Testis (tissue), 3 donors: Measurements from ENCODE around the gene KRTAP9-7. TPM values are rescaled to one million over a fixed set of nuclear protein-coding genes. Genes with fewer than 3 reads are reported as not detected.
"Not testable (repeated sequence)": the region's sequence is repeated elsewhere in the genome, so short reads cannot be mapped to it uniquely, and the experiment has no call there.

Source experiments
- DNase-seq: peaks from one replicate; pipeline ENCODE4 v3.0.0-alpha.2; 2019
- H3K27ac ChIP-seq, 2 donors: fragments of 200-600 bp; sonication (generic); one replicate each; pipeline ENCODE4 v1.5.1; 2019
- H3K27me3 ChIP-seq: fragments of 200-600 bp; sonication (generic); one replicate; pipeline ENCODE4 v1.5.1; 2019
- H3K36me3 ChIP-seq: fragments of 200-600 bp; sonication (generic); one replicate; pipeline ENCODE4 v1.5.1; 2017; ENCODE audit warnings: low read depth; ENCODE audit errors: missing control alignments
- H3K4me1 ChIP-seq: fragments of 200-600 bp; sonication (generic); one replicate; pipeline ENCODE4 v1.5.1; 2019
- H3K4me3 ChIP-seq, 2 donors: fragments of 200-600 bp; sonication (generic); one replicate each; pipeline ENCODE4 v1.5.1; 2017 to 2019
- H3K9me3 ChIP-seq: fragments of 200-600 bp; sonication (generic); one replicate; pipeline ENCODE4 v1.5.1; 2017
- POLR2A ChIP-seq: fragments of 450-650 bp; IDR thresholded peaks from one replicate; pipeline ENCODE4 v1.6.1; 2017; ENCODE audit warnings: antibody characterized with exemption, mild to moderate bottlenecking, moderate library complexity
- WGBS, 2 donors: methylation state at CpG; one replicate each; pipeline ENCODE4 v1.1.5; 2018; 5-methylcytosine and 5-hydroxymethylcytosine counted together
- intact Hi-C: fragments of 100-400 bp; cut with DNase I; formaldehyde crosslinking; loops from one replicate; pipeline ENCODE4 v1.15.1; 2023; ENCODE audit warnings: low total_unique reads
- polyA plus RNA-seq: library from polyadenylated mRNA; stranded (reverse); fragments of 350-450 nt; fragmentation: Illumina TruSeq; extraction: RNeasy Lipid Tissue Mini Kit (QIAGEN cat#74804); gene quantifications from one replicate; pipeline ENCODE4 v1.2.3, GENCODE V29; 2014; ENCODE audit warnings: low read depth, low replicate concordance; ENCODE audit not compliant: insufficient read depth
- total RNA-seq, 2 donors: library from RNA; depleted of rRNA; stranded (reverse); fragments of >200 nt; gene quantifications; one replicate each; pipeline ENCODE4 v1.2.3, GENCODE V29; 2016
- TF ChIP-seq, protein P1 (sequence below), 3 experiments: fragments of 450-650 bp in 2 of 3; fragments of 200-600 bp in 1 of 3; sonication (generic) in 1 of 3; IDR thresholded peaks; one replicate each; pipeline ENCODE4 v1.5.1; 2016 to 2019; ENCODE audit warnings: antibody characterized with exemption in 3 of 3, mild to moderate bottlenecking in 2 of 3, moderate library complexity in 1 of 3

The KRTAP9-7 gene
- total and polyA plus RNA-seq, 3 donors from 2014 or later: 0.47 TPM; not detected in 2

DNA sequence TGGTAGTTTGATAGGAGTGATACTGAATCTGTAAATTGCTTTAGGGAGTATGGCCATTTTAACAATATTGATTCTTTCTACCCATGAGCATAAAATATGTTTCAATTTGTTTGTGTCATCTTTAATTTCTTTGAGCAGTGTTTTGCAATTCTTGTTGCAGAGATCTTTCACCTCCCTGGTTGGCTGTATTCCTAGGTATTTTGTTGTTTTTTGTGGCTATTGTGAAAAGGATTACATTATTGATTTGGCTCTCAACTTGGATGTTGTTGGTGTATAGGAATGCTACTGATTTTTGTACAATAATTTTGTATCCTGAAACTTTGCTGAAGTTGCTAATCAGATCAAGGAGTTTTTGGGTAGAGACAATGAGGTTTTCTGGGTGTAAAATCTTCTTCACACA is 17.1 kb upstream of the KRTAP9-7 start:
- DNase-seq: no peak
- Histone ChIP-seq H3K4me3 (no peak overlapping the region), H3K36me3 (no peaks in the 10 kb centered on the region), H3K4me1 (no peaks in the 10 kb centered on the region), H3K27ac (no peak overlapping the region), H3K9me3 (no peaks in the 10 kb centered on the region), H3K27me3 (no peaks in the 10 kb centered on the region)
- TF ChIP-seq, protein P1, sequence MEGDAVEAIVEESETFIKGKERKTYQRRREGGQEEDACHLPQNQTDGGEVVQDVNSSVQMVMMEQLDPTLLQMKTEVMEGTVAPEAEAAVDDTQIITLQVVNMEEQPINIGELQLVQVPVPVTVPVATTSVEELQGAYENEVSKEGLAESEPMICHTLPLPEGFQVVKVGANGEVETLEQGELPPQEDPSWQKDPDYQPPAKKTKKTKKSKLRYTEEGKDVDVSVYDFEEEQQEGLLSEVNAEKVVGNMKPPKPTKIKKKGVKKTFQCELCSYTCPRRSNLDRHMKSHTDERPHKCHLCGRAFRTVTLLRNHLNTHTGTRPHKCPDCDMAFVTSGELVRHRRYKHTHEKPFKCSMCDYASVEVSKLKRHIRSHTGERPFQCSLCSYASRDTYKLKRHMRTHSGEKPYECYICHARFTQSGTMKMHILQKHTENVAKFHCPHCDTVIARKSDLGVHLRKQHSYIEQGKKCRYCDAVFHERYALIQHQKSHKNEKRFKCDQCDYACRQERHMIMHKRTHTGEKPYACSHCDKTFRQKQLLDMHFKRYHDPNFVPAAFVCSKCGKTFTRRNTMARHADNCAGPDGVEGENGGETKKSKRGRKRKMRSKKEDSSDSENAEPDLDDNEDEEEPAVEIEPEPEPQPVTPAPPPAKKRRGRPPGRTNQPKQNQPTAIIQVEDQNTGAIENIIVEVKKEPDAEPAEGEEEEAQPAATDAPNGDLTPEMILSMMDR (IDR thresholded peaks at IDR 0.05): no peak
- TF ChIP-seq POLR2A: no peak
- intact Hi-C loops: no loop called here

DNA sequence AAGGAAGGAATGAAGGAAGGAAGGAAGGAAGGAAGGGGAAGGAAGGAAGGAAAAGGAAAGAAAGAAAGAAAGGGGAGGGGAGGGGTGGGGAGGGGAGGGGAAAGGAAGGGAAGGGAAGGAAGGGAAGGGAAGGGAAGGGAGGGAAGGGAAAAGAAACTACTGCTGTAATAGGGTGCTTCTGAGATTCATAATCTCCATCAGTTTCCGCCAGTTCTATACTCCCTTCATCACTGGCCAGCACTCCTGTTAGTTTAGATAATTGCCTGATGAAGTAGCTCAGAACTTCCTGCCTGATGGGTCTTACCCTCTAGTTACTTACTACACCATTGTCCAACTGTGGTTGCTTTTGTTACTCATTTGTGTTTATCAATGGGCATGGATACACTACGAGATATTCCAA is 12.3 kb upstream of the KRTAP9-7 start:
- no peak overlapping the region for H3K4me3 ChIP-seq
- 66 to 82% methylated on average over 2 of the region's 2 CpGs for WGBS, 2 donors
- DNase-seq: no peak

GRCh38 chr17:41264599-41264998 is 10.9 kb upstream of the KRTAP9-7 start:
- no peaks in the 10 kb centered on the region for H3K9me3 ChIP-seq
- no peak overlapping the region for H3K4me3 ChIP-seq
- H3K4me1 ChIP-seq: no peaks in the 10 kb centered on the region
- no peak for TF ChIP-seq POLR2A
- TF ChIP-seq, protein P1 (IDR thresholded peaks at IDR 0.05): no peak
- no peak for DNase-seq
- intact Hi-C loops: no loop called here
- no peaks in the 10 kb centered on the region for H3K27me3 ChIP-seq
- no peaks in the 10 kb centered on the region for H3K36me3 ChIP-seq
- 73 to 84% methylated on average over 3 of the region's 3 CpGs for WGBS, 2 donors
- H3K27ac ChIP-seq: no peak overlapping the region

More for the DNA sequence above, 12.3 kb upstream of the KRTAP9-7 start:
- Histone ChIP-seq H3K9me3 (no peaks in the 10 kb centered on the region), H3K27ac (no peak overlapping the region), H3K36me3 (no peaks in the 10 kb centered on the region), H3K4me1 (no peaks in the 10 kb centered on the region), H3K27me3 (no peaks in the 10 kb centered on the region)
- no peak for TF ChIP-seq POLR2A
- TF ChIP-seq, protein P1 (IDR thresholded peaks at IDR 0.05): no peak
- intact Hi-C loops: no loop called here

DNA sequence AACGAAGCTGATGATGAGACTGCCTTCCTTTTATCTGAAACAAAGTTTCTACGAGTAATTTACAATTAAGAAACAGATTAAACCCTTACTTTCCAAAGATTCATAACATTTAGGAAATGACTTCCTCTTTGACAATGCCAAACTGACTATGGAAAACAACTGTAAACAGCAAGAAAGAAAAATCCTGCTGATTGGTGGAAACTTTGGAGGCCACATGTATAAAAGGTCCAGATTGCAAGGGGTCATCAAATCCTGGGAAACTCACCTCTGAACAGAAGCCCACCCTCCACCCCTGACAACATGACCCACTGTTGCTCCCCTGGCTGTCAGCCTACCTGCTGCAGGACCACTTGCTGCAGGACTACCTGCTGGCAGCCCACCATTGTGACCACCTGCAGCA is 10.4 kb upstream of the KRTAP9-7 start, which contains the start of gene KRTAP9-6:
TSS of gene KRTAP9-6 (plus strand) at position 301 of the 400 bp plus-strand sequence. CDS start at position 301, 0 bp downstream.
- Histone ChIP-seq H3K4me3 (no peak within 1 kb of the TSS), H3K27ac (no peak within 1 kb of the TSS), H3K36me3 (no peaks in the 10 kb centered on the region), H3K9me3 (no peaks in the 10 kb centered on the region), H3K27me3 (no peaks in the 10 kb centered on the region), H3K4me1 (no peaks in the 10 kb centered on the region)
- TF ChIP-seq, protein P1 (IDR thresholded peaks at IDR 0.05): no peak
- no peak for TF ChIP-seq POLR2A
- DNase-seq: no peak
- intact Hi-C loops: no loop called here
- 31 to 36% methylated on average over 2 of the region's 2 CpGs for WGBS, 2 donors

GRCh38 chr17:41267711-41268110 is 7.8 kb upstream of the KRTAP9-7 start:
- Histone ChIP-seq H3K4me3 (no peak overlapping the region), H3K36me3 (no peaks in the 10 kb centered on the region), H3K4me1 (no peaks in the 10 kb centered on the region), H3K27me3 (no peaks in the 10 kb centered on the region), H3K27ac (no peak overlapping the region), H3K9me3 (no peaks in the 10 kb centered on the region)
- WGBS, 2 donors: no CpG with 5 or more reads among the region's 3 CpGs
- intact Hi-C loops: no loop called here
- no peak for DNase-seq
- TF ChIP-seq, protein P1 (IDR thresholded peaks at IDR 0.05): no peak
- TF ChIP-seq POLR2A: no peak

DNA sequence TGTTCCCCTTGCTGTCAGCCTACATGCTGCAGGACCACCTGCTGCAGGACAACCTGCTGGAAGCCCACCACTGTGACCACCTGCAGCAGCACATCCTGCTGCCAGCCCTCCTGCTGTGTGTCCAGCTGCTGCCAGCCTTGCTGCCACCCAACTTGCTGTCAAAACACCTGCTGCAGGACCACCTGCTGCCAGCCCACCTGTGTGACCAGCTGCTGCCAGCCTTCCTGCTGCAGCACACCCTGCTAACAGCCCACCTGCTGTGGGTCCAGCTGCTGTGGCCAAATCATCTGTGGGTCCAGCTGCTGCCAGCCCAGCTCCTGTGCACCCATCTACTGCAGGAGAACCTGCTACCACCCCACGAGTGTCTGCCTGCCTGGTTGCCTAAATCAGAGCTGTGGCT is 4.2 kb upstream of the KRTAP9-7 start:
- H3K27me3 ChIP-seq, H3K36me3 ChIP-seq, DNase-seq, H3K27ac ChIP-seq, H3K9me3 ChIP-seq, intact Hi-C loops, H3K4me3 ChIP-seq, H3K4me1 ChIP-seq: not testable (repeated sequence)
- WGBS, 2 donors: no CpG with 5 or more reads among the region's 1 CpG
